ENCODE measurements around the gene BICDL2.
A peak's percentile ranks its signal among the peaks of the same experiment; 100 is the strongest.

The BICDL2 gene

GRCh38 chr16:3023669-3024478, 12.9 kb downstream of the BICDL2 start, which contains the start of the genes HCFC1R1 and THOC6:
HCFC1R1 (minus strand) TSS chr16:3023942; CDS start chr16:3023941, 1 bp downstream.
THOC6 (plus strand) TSS chr16:3024035; CDS start chr16:3024327, 292 bp downstream.
- peak within 1 kb of the TSS; percentile 84 to 99 for H3K9ac ChIP-seq (ENCODE audit: low read length in 2 of 2)

GRCh38 chr16:3023415-3023668, 13.4 kb downstream of the BICDL2 start:
- Histone ChIP-seq H3K27me3 (ENCODE audit: control insufficient read depth in 1 of 2, insufficient read depth in 2 of 2, low read length in 2 of 2) (peaks cover 4 to 6% of the 10 kb centered on the region in 2 donors), H3K4me3 (ENCODE audit: low read length in 2 of 2) (peak overlapping the region; percentile 79 to 89), H3K36me3 (ENCODE audit: control insufficient read depth in 2 of 2, insufficient read depth in 2 of 2, low read length in 2 of 2) (peaks cover 9 to 11% of the 10 kb centered on the region in 2 donors), H3K4me1 (ENCODE audit: control insufficient read depth, insufficient read depth, low read length) (peaks cover 41% of the 10 kb centered on the region), H3K9me3 (ENCODE audit: control insufficient read depth in 2 of 2, low read length in 2 of 2) (no peaks in the 10 kb centered on the region), H3K9ac (ENCODE audit: low read length in 2 of 2) (peak overlapping the region; percentile 84 to 99), H3K27ac (ENCODE audit: low read length) (peak overlapping the region; percentile 93)

More at GRCh38 chr16:3023669-3024478, 12.9 kb downstream of the BICDL2 start, which contains the start of the genes HCFC1R1 and THOC6:
- Histone ChIP-seq H3K27me3 (ENCODE audit: control insufficient read depth in 1 of 2, insufficient read depth in 2 of 2, low read length in 2 of 2) (peaks cover 1 to 4% of the 10 kb centered on the region in 2 donors), H3K4me1 (ENCODE audit: control insufficient read depth, insufficient read depth, low read length) (peaks cover 46% of the 10 kb centered on the region), H3K27ac (ENCODE audit: low read length) (peak within 1 kb of the TSS; percentile 93), H3K9me3 (ENCODE audit: control insufficient read depth in 2 of 2, low read length in 2 of 2) (no peaks in the 10 kb centered on the region), H3K4me3 (ENCODE audit: low read length in 2 of 2) (peak within 1 kb of the TSS; percentile 79 to 89), H3K36me3 (ENCODE audit: control insufficient read depth in 2 of 2, insufficient read depth in 2 of 2, low read length in 2 of 2) (peaks cover 9 to 11% of the 10 kb centered on the region in 2 donors)

GRCh38 chr16:3022684-3023414, 13.9 kb downstream of the BICDL2 start:
- Histone ChIP-seq H3K27me3 (ENCODE audit: control insufficient read depth in 1 of 2, insufficient read depth in 2 of 2, low read length in 2 of 2) (peaks cover 9% of the 10 kb centered on the region in 2 donors), H3K4me3 (ENCODE audit: low read length in 2 of 2) (peak overlapping the region; percentile 79 to 89), H3K9me3 (ENCODE audit: control insufficient read depth in 2 of 2, low read length in 2 of 2) (no peaks in the 10 kb centered on the region), H3K36me3 (ENCODE audit: control insufficient read depth in 2 of 2, insufficient read depth in 2 of 2, low read length in 2 of 2) (peaks cover 9 to 11% of the 10 kb centered on the region in 2 donors), H3K4me1 (ENCODE audit: control insufficient read depth, insufficient read depth, low read length) (peaks cover 40% of the 10 kb centered on the region), H3K9ac (ENCODE audit: low read length in 2 of 2) (peak overlapping the region; percentile 84 to 99), H3K27ac (ENCODE audit: low read length) (peak overlapping the region; percentile 93)

- no peaks in the 10 kb centered on the region for H3K9me3 ChIP-seq (ENCODE audit: control insufficient read depth in 2 of 2, low read length in 2 of 2)
- H3K36me3 ChIP-seq (ENCODE audit: control insufficient read depth in 2 of 2, insufficient read depth in 2 of 2, low read length in 2 of 2): peaks cover 9 to 11% of the 10 kb centered on the region in 2 donors
- peak overlapping the region; percentile 64 to 99 for H3K9ac ChIP-seq (ENCODE audit: low read length in 2 of 2)
- peak overlapping the region; percentile 93 for H3K27ac ChIP-seq (ENCODE audit: low read length)
- peak overlapping the region; percentile 89 to 96 for H3K4me3 ChIP-seq (ENCODE audit: low read length in 2 of 2)
- peaks cover 40% of the 10 kb centered on the region for H3K4me1 ChIP-seq (ENCODE audit: control insufficient read depth, insufficient read depth, low read length)
- peaks cover 12 to 15% of the 10 kb centered on the region in 2 donors for H3K27me3 ChIP-seq (ENCODE audit: control insufficient read depth in 1 of 2, insufficient read depth in 2 of 2, low read length in 2 of 2)
These were observed 14.5 kb downstream of the BICDL2 start for GRCh38 chr16:3022208-3022683.

GRCh38 chr16:3021449-3022207, 15.1 kb downstream of the BICDL2 start:
- Histone ChIP-seq H3K9ac (ENCODE audit: low read length in 2 of 2) (peak overlapping the region; percentile 47 to 99), H3K4me3 (ENCODE audit: low read length in 2 of 2) (peak overlapping the region; percentile 89 to 96), H3K9me3 (ENCODE audit: control insufficient read depth in 2 of 2, low read length in 2 of 2) (no peaks in the 10 kb centered on the region), H3K27me3 (ENCODE audit: control insufficient read depth in 1 of 2, insufficient read depth in 2 of 2, low read length in 2 of 2) (peaks cover 15 to 18% of the 10 kb centered on the region in 2 donors), H3K4me1 (ENCODE audit: control insufficient read depth, insufficient read depth, low read length) (peaks cover 40% of the 10 kb centered on the region), H3K36me3 (ENCODE audit: control insufficient read depth in 2 of 2, insufficient read depth in 2 of 2, low read length in 2 of 2) (peaks cover 4 to 5% of the 10 kb centered on the region in 2 donors), H3K27ac (ENCODE audit: low read length) (peak overlapping the region; percentile 93)

GRCh38 chr16:3020604-3021448, 15.9 kb downstream of the BICDL2 start:
- H3K36me3 ChIP-seq (ENCODE audit: control insufficient read depth in 2 of 2, insufficient read depth in 2 of 2, low read length in 2 of 2): no peaks in the 10 kb centered on the region
- peaks cover 40% of the 10 kb centered on the region for H3K4me1 ChIP-seq (ENCODE audit: control insufficient read depth, insufficient read depth, low read length)
- peak overlapping the region; percentile 89 to 96 for H3K4me3 ChIP-seq (ENCODE audit: low read length in 2 of 2)
- no peaks in the 10 kb centered on the region for H3K9me3 ChIP-seq (ENCODE audit: control insufficient read depth in 2 of 2, low read length in 2 of 2)
- H3K9ac ChIP-seq (ENCODE audit: low read length in 2 of 2): peak overlapping the region; percentile 74 to 99
- peak overlapping the region; percentile 93 for H3K27ac ChIP-seq (ENCODE audit: low read length)
- H3K27me3 ChIP-seq (ENCODE audit: control insufficient read depth in 1 of 2, insufficient read depth in 2 of 2, low read length in 2 of 2): peaks cover 15 to 18% of the 10 kb centered on the region in 2 donors

- Histone ChIP-seq H3K4me3 (ENCODE audit: low read length in 2 of 2) (peak within 1 kb of the TSS; percentile 89 to 96), H3K9ac (ENCODE audit: low read length in 2 of 2) (peak within 1 kb of the TSS; percentile 74 to 99), H3K27me3 (ENCODE audit: control insufficient read depth in 1 of 2, insufficient read depth in 2 of 2, low read length in 2 of 2) (peaks cover 15 to 18% of the 10 kb centered on the region in 2 donors), H3K27ac (ENCODE audit: low read length) (peak within 1 kb of the TSS; percentile 93), H3K36me3 (ENCODE audit: control insufficient read depth in 2 of 2, insufficient read depth in 2 of 2, low read length in 2 of 2) (no peaks in the 10 kb centered on the region), H3K9me3 (ENCODE audit: control insufficient read depth in 2 of 2, low read length in 2 of 2) (no peaks in the 10 kb centered on the region), H3K4me1 (ENCODE audit: control insufficient read depth, insufficient read depth, low read length) (peaks cover 40% of the 10 kb centered on the region)
These were observed 16.5 kb downstream of the BICDL2 start, which contains the start of gene TNFRSF12A for GRCh38 chr16:3020247-3020603. TNFRSF12A (plus strand) TSS chr16:3020368; CDS start chr16:3020398, 30 bp downstream.

- H3K9ac ChIP-seq (ENCODE audit: low read length in 2 of 2): peak overlapping the region in 1 of 2 donors; percentile 29
- H3K4me3 ChIP-seq (ENCODE audit: low read length in 2 of 2): peak overlapping the region; percentile 52 to 89
- no peaks in the 10 kb centered on the region for H3K9me3 ChIP-seq (ENCODE audit: control insufficient read depth in 2 of 2, low read length in 2 of 2)
- H3K27ac ChIP-seq (ENCODE audit: low read length): no peak overlapping the region
- peaks cover 40% of the 10 kb centered on the region for H3K4me1 ChIP-seq (ENCODE audit: control insufficient read depth, insufficient read depth, low read length)
- H3K36me3 ChIP-seq (ENCODE audit: control insufficient read depth in 2 of 2, insufficient read depth in 2 of 2, low read length in 2 of 2): no peaks in the 10 kb centered on the region
- peaks cover 15 to 18% of the 10 kb centered on the region in 2 donors for H3K27me3 ChIP-seq (ENCODE audit: control insufficient read depth in 1 of 2, insufficient read depth in 2 of 2, low read length in 2 of 2)
These were observed 17.0 kb downstream of the BICDL2 start for GRCh38 chr16:3019594-3020246.

- peaks cover 31% of the 10 kb centered on the region for H3K4me1 ChIP-seq (ENCODE audit: control insufficient read depth, insufficient read depth, low read length)
These were observed 18.8 kb downstream of the BICDL2 start, which contains the start of gene CLDN6 for GRCh38 chr16:3017794-3018506. CLDN6 (minus strand) TSS chr16:3018183; CDS start chr16:3016021, 2,162 bp downstream.

More at GRCh38 chr16:3017794-3018506, 18.8 kb downstream of the BICDL2 start, which contains the start of gene CLDN6:
- Histone ChIP-seq H3K9me3 (ENCODE audit: control insufficient read depth in 2 of 2, low read length in 2 of 2) (no peaks in the 10 kb centered on the region), H3K27me3 (ENCODE audit: control insufficient read depth in 1 of 2, insufficient read depth in 2 of 2, low read length in 2 of 2) (peaks cover 22 to 33% of the 10 kb centered on the region in 2 donors), H3K36me3 (ENCODE audit: control insufficient read depth in 2 of 2, insufficient read depth in 2 of 2, low read length in 2 of 2) (no peaks in the 10 kb centered on the region), H3K4me3 (ENCODE audit: low read length in 2 of 2) (no peak within 1 kb of the TSS), H3K27ac (ENCODE audit: low read length) (no peak within 1 kb of the TSS), H3K9ac (ENCODE audit: low read length in 2 of 2) (no peak within 1 kb of the TSS)

Data from stomach smooth muscle (tissue), 2 donors.